K562 (cell line): Measurements from ENCODE around the gene PSMB7. TPM values are rescaled to one million over a fixed set of nuclear protein-coding genes. Genes with fewer than 3 reads are reported as not detected.

ENCODE experiments used
- CBFA2T3 ChIP-seq: fragments of 450-650 bp; IDR thresholded peaks from 2 replicates; pipeline ENCODE4 v1.6.1; 2017
- CEBPB ChIP-seq: fragments of 450-650 bp; IDR thresholded peaks from 2 replicates; pipeline ENCODE4 v1.6.1; 2016; ENCODE audit warnings: missing genetic modification characterization, missing compliant biosample characterization
- TAF15 ChIP-seq: fragments of 200-400 bp; formaldehyde crosslinking; IDR thresholded peaks from 2 replicates; pipeline ENCODE4 v1.6.1; 2017; ENCODE audit warnings: mild to moderate bottlenecking, low read depth, low read length, moderate library complexity
- TCF7L2 ChIP-seq: fragments of 150-350 bp; IDR thresholded peaks from 2 replicates; pipeline ENCODE4 v1.6.1; 2016; ENCODE audit warnings: low read depth, mild to moderate bottlenecking, low read length, moderate library complexity
- TEAD4 ChIP-seq, 2 experiments: sonication (generic) in 1 of 2; formaldehyde crosslinking in 1 of 2; IDR thresholded peaks; 2 replicates each; pipeline versions ENCODE4 v1.6.1 to v1.8.0; 2012 to 2022; ENCODE audit warnings: borderline replicate concordance in 1 of 2, inconsistent platforms in 1 of 2, low read length in 1 of 2, mild to moderate bottlenecking in 1 of 2, missing genetic modification reagents in 1 of 2
- polyA plus RNA-seq, 8 experiments: library from polyadenylated mRNA; depleted of rRNA in 4 of 8; stranded (reverse) in 5 of 8; unstranded in 3 of 8; fragments of >200 nt; fragmentation: Nextera tagmentation in 2 of 8; fragmentation: Illumina TruSeq in 1 of 8; extraction: Ambion mirVana in 2 of 8; extraction: Trizol in 1 of 8; gene quantifications; 2 replicates each; pipeline versions ENCODE4 v1.2.1 to v1.2.3, GENCODE V29; 2011 to 2014; ENCODE audit warnings: inconsistent platforms in 1 of 8, missing spikeins in 1 of 8
- total RNA-seq, 7 experiments: library from RNA; depleted of rRNA in 6 of 7; stranded (reverse); fragments of >200 nt in 6 of 7; fragmentation: Illumina TruSeq in 2 of 7; extraction: Trizol in 2 of 7; gene quantifications; 2 replicates each; pipeline versions ENCODE4 v1.2.1 to v1.2.3, GENCODE V29; 2011 to 2021; ENCODE audit warnings: low replicate concordance in 1 of 7
- TF ChIP-seq, protein P1 (sequence below), 2 experiments: fragments of 450-650 bp; formaldehyde crosslinking in 1 of 2; IDR thresholded peaks; 2 replicates each; pipeline versions ENCODE4 v1.4.0 to v1.6.1; 2014 to 2020; ENCODE audit warnings: mild to moderate bottlenecking in 2 of 2, borderline replicate concordance in 1 of 2, low read depth in 1 of 2
- TF ChIP-seq, protein P2 (sequence below): fragments of 250-450 bp; sonication (Bioruptor Pico); IDR thresholded peaks from 2 replicates; pipeline ENCODE4 v1.5.0; 2020; ENCODE audit warnings: mild to moderate bottlenecking

The PSMB7 gene
- total and polyA plus RNA-seq, 9 of the 15 experiments (the other 6 are each of a cell fraction or from before 2014, with no cell fraction given): 321 to 978 (median 407) TPM

DNA sequence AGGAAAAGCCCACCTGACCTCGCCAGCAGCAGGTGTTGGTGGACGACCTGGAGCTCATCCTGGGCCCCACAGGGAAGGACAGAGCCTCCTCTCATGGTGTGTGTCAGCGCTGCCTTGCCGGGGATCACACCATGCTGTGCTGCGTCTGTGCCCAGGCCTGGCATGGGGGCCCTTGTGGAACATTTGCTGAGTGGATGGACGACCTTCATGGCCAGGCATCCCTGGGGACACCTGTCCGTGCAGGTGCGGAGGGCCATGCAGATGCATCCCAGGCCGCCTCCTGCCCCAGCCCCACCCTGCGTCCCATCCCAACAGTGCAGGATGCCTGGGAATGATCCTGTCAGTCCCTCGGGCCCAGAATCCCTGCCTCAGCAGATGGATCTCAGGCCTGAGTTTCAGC is 83.7 kb downstream of the PSMB7 start (continued):
- TF ChIP-seq, protein P1, sequence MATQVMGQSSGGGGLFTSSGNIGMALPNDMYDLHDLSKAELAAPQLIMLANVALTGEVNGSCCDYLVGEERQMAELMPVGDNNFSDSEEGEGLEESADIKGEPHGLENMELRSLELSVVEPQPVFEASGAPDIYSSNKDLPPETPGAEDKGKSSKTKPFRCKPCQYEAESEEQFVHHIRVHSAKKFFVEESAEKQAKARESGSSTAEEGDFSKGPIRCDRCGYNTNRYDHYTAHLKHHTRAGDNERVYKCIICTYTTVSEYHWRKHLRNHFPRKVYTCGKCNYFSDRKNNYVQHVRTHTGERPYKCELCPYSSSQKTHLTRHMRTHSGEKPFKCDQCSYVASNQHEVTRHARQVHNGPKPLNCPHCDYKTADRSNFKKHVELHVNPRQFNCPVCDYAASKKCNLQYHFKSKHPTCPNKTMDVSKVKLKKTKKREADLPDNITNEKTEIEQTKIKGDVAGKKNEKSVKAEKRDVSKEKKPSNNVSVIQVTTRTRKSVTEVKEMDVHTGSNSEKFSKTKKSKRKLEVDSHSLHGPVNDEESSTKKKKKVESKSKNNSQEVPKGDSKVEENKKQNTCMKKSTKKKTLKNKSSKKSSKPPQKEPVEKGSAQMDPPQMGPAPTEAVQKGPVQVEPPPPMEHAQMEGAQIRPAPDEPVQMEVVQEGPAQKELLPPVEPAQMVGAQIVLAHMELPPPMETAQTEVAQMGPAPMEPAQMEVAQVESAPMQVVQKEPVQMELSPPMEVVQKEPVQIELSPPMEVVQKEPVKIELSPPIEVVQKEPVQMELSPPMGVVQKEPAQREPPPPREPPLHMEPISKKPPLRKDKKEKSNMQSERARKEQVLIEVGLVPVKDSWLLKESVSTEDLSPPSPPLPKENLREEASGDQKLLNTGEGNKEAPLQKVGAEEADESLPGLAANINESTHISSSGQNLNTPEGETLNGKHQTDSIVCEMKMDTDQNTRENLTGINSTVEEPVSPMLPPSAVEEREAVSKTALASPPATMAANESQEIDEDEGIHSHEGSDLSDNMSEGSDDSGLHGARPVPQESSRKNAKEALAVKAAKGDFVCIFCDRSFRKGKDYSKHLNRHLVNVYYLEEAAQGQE (IDR thresholded peaks at IDR 0.05; ENCODE audit: borderline replicate concordance): no peak
- TF ChIP-seq, protein P1 (CRISPR knock-in tag; IDR thresholded peaks at IDR 0.05; ENCODE audit: low read depth): no peak
- no peak for TF ChIP-seq TCF7L2
- no peak for TF ChIP-seq TAF15
- TF ChIP-seq CEBPB (tag): no peak
- TF ChIP-seq, protein P2, sequence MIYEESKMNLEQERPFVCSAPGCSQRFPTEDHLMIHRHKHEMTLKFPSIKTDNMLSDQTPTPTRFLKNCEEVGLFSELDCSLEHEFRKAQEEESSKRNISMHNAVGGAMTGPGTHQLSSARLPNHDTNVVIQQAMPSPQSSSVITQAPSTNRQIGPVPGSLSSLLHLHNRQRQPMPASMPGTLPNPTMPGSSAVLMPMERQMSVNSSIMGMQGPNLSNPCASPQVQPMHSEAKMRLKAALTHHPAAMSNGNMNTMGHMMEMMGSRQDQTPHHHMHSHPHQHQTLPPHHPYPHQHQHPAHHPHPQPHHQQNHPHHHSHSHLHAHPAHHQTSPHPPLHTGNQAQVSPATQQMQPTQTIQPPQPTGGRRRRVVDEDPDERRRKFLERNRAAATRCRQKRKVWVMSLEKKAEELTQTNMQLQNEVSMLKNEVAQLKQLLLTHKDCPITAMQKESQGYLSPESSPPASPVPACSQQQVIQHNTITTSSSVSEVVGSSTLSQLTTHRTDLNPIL (CRISPR knock-in tag): no peak
- TF ChIP-seq TEAD4 (IDR thresholded peaks at IDR 0.05; ENCODE audit: low read length): no peak
- TF ChIP-seq TEAD4 (CRISPR knock-in tag; IDR thresholded peaks at IDR 0.05; ENCODE audit: borderline replicate concordance): no peak
- no peak for TF ChIP-seq CBFA2T3
- TF ChIP-seq, all 486 proteins: peak for 0
